ENCODE results near the gene RFX2.
"Not testable (repeated sequence)": the region's sequence is repeated elsewhere in the genome, so short reads cannot be mapped to it uniquely, and the experiment has no call there.

Gene RFX2

GRCh38 chr19:6007866-6008265 is 102.4 kb downstream of the RFX2 start:
- DNase-seq = no peak

- no peak for DNase-seq
These were observed 103.4 kb downstream of the RFX2 start for GRCh38 chr19:6006896-6007295.

GRCh38 chr19:6006070-6006446 is 104.2 kb downstream of the RFX2 start:
- DNase-seq = not testable (repeated sequence)

- no peak for DNase-seq
These were observed 104.8 kb downstream of the RFX2 start for GRCh38 chr19:6005321-6006069.

GRCh38 chr19:6003976-6004375 is 106.3 kb downstream of the RFX2 start:
- no peak for DNase-seq

- no peak for DNase-seq
These were observed 107.7 kb downstream of the RFX2 start for GRCh38 chr19:6002591-6002990.

GRCh38 chr19:6000228-6000847 is 110.0 kb downstream of the RFX2 start:
- DNase-seq = no peak

- no peak for DNase-seq
These were observed 110.6 kb downstream of the RFX2 start for GRCh38 chr19:5999693-6000092.

GRCh38 chr19:5997371-5997770 is 112.9 kb downstream of the RFX2 start:
- no peak for DNase-seq

- DNase-seq = no peak
These were observed 113.5 kb downstream of the RFX2 start for GRCh38 chr19:5996623-5997320.

- no peak for DNase-seq
These were observed 114.2 kb downstream of the RFX2 start for GRCh38 chr19:5996102-5996501.

- DNase-seq = no peak
These were observed 114.7 kb downstream of the RFX2 start for GRCh38 chr19:5995606-5996005.

- DNase-seq = no peak
These were observed 115.7 kb downstream of the RFX2 start for GRCh38 chr19:5994405-5995165.

- DNase-seq = no peak
These were observed 116.5 kb downstream of the RFX2 start for GRCh38 chr19:5993648-5994358.

GRCh38 chr19:5993201-5993600 is 117.1 kb downstream of the RFX2 start:
- DNase-seq = no peak

- DNase-seq = no peak
These were observed 117.5 kb downstream of the RFX2 start for GRCh38 chr19:5992756-5993155.

- no peak for DNase-seq
These were observed 119.0 kb downstream of the RFX2 start for GRCh38 chr19:5991244-5991838.

GRCh38 chr19:5990289-5990797 is 120.0 kb downstream of the RFX2 start:
- no peak for DNase-seq

GRCh38 chr19:5989388-5990074 is 120.8 kb downstream of the RFX2 start:
- no peak for DNase-seq

- DNase-seq = no peak
These were observed 121.5 kb downstream of the RFX2 start for GRCh38 chr19:5988517-5989387.
